Urinary bladder (tissue), 2 donors: ENCODE results near the gene CCDC74A. TPM values are rescaled to one million over a fixed set of nuclear protein-coding genes. Genes with fewer than 3 reads are reported as not detected.

Experiments used
- polyA plus RNA-seq: library from polyadenylated mRNA; stranded (reverse); fragments of 200-250 nt; gene quantifications from one replicate; pipeline ENCODE4 v1.2.3, GENCODE V29; 2013
- total RNA-seq: library from RNA; depleted of rRNA; stranded (reverse); fragments of >200 nt; gene quantifications from one replicate; pipeline ENCODE4 v1.2.3, GENCODE V29; 2014
- donor health status: healthy.

The CCDC74A gene
- total and polyA plus RNA-seq, 2 donors = 6.2 to 21.3 TPM

Other genes starting within 250 kb of the CCDC74A start
- 0.21 TPM for gene RAB6D, start 163.7 kb upstream of the CCDC74A start, total RNA-seq
- gene RAB6D, start 163.7 kb upstream of the CCDC74A start, polyA plus RNA-seq = 0.05 TPM
- gene TUBA3D, start 51.8 kb upstream of the CCDC74A start, total RNA-seq = not detected
- gene TUBA3D, start 51.8 kb upstream of the CCDC74A start, polyA plus RNA-seq = not detected
- 37.4 TPM for gene MZT2A, start 35.5 kb upstream of the CCDC74A start, total RNA-seq
- gene MZT2A, start 35.5 kb upstream of the CCDC74A start, polyA plus RNA-seq = 148 TPM